HEK293 (cell line): Measurements from ENCODE around the gene KCNJ2.

Experiments used
- CTCF ChIP-seq: fragments of 450-650 bp; formaldehyde crosslinking; IDR thresholded peaks from 2 replicates; pipeline ENCODE4 v1.5.1; 2016; ENCODE audit warnings: missing biosample characterization, missing genetic modification characterization
- ZNF175 ChIP-seq: fragments of 450-650 bp; formaldehyde crosslinking; IDR thresholded peaks from 2 replicates; pipeline ENCODE4 v1.5.1; 2016; ENCODE audit warnings: missing biosample characterization, missing genetic modification characterization
- ZNF23 ChIP-seq: fragments of 450-650 bp; formaldehyde crosslinking; IDR thresholded peaks from 2 replicates; pipeline ENCODE4 v1.5.1; 2016; ENCODE audit warnings: missing biosample characterization, missing genetic modification characterization, borderline replicate concordance
- ZNF776 ChIP-seq: fragments of 450-650 bp; formaldehyde crosslinking; IDR thresholded peaks from 2 replicates; pipeline ENCODE4 v1.5.0; 2017; ENCODE audit warnings: missing biosample characterization, missing genetic modification characterization, borderline replicate concordance
- TF ChIP-seq, protein P1 (sequence below): fragments of 450-650 bp; formaldehyde crosslinking; IDR thresholded peaks from 2 replicates; pipeline ENCODE4 v1.5.1; 2017; ENCODE audit warnings: missing biosample characterization, mild to moderate bottlenecking, missing genetic modification characterization, moderate library complexity
- TF ChIP-seq, protein P2 (sequence below): sonication (generic); formaldehyde crosslinking; IDR thresholded peaks from 2 replicates; pipeline ENCODE4 v1.8.1; 2022; ENCODE audit warnings: mild to moderate bottlenecking, moderate library complexity, missing genetic modification reagents

DNA sequence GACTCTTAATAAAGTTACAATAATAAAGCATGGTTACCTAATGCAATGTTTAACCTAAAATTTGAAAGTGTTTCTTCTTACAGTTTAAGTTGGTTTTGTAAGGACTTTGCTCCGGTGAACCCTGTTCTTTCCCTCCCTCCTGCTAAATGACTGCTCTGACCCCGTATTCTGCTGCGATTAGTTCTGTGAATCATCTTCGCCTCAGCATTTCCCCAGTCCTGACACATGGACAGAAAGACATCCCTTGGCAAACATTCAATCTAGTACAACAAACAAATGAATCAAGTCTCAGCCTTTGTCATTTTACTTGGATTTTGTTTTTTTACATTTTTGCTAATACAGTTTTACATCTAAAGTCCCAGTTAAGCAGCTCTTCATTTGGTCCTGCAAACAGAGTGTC is 15.4 kb downstream of the KCNJ2 start:
- TF ChIP-seq ZNF175 (no peak), ZNF23 (tag by site-specific recombination) (no peak), CTCF (tag by site-specific recombination) (no peak), ZNF776 (tag by site-specific recombination) (no peak)
- TF ChIP-seq, protein P1, sequence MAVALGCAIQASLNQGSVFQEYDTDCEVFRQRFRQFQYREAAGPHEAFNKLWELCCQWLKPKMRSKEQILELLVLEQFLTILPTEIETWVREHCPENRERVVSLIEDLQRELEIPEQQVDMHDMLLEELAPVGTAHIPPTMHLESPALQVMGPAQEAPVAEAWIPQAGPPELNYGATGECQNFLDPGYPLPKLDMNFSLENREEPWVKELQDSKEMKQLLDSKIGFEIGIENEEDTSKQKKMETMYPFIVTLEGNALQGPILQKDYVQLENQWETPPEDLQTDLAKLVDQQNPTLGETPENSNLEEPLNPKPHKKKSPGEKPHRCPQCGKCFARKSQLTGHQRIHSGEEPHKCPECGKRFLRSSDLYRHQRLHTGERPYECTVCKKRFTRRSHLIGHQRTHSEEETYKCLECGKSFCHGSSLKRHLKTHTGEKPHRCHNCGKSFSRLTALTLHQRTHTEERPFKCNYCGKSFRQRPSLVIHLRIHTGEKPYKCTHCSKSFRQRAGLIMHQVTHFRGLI (tag by site-specific recombination) = no peak
- TF ChIP-seq, protein P2, sequence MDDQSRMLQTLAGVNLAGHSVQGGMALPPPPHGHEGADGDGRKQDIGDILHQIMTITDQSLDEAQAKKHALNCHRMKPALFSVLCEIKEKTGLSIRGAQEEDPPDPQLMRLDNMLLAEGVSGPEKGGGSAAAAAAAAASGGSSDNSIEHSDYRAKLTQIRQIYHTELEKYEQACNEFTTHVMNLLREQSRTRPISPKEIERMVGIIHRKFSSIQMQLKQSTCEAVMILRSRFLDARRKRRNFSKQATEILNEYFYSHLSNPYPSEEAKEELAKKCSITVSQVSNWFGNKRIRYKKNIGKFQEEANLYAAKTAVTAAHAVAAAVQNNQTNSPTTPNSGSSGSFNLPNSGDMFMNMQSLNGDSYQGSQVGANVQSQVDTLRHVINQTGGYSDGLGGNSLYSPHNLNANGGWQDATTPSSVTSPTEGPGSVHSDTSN (CRISPR knock-in tag) = no peak
